Lower leg skin (tissue), 3 donors: Measurements from ENCODE around the gene TTC34.

ENCODE experiments used
- POLR2A ChIP-seq, 2 donors: fragments of 450-650 bp; IDR thresholded peaks; one replicate each; pipeline ENCODE4 v1.6.1; 2016 to 2017; ENCODE audit warnings: antibody characterized with exemption in 2 of 2, mild to moderate bottlenecking in 1 of 2, moderate library complexity in 1 of 2
- TF ChIP-seq, protein P1 (sequence below), 3 donors: fragments of 450-650 bp; IDR thresholded peaks; one replicate each; pipeline ENCODE4 v1.5.1; 2016; ENCODE audit warnings: antibody characterized with exemption in 3 of 3, mild to moderate bottlenecking in 3 of 3, moderate library complexity in 2 of 3

GRCh38 chr1:2628191-2628932 is 173.1 kb downstream of the TTC34 start:
- TF ChIP-seq POLR2A (IDR thresholded peaks at IDR 0.05), result no peak
- TF ChIP-seq, protein P1, sequence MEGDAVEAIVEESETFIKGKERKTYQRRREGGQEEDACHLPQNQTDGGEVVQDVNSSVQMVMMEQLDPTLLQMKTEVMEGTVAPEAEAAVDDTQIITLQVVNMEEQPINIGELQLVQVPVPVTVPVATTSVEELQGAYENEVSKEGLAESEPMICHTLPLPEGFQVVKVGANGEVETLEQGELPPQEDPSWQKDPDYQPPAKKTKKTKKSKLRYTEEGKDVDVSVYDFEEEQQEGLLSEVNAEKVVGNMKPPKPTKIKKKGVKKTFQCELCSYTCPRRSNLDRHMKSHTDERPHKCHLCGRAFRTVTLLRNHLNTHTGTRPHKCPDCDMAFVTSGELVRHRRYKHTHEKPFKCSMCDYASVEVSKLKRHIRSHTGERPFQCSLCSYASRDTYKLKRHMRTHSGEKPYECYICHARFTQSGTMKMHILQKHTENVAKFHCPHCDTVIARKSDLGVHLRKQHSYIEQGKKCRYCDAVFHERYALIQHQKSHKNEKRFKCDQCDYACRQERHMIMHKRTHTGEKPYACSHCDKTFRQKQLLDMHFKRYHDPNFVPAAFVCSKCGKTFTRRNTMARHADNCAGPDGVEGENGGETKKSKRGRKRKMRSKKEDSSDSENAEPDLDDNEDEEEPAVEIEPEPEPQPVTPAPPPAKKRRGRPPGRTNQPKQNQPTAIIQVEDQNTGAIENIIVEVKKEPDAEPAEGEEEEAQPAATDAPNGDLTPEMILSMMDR (IDR thresholded peaks at IDR 0.05), result no peak
